ENCODE data around the gene ARID3C. TPM values are rescaled to one million over a fixed set of nuclear protein-coding genes. Genes with fewer than 3 reads are reported as not detected.

The ARID3C gene
- total RNA-seq, 1 donor from 2014 or later, result not detected

DNA sequence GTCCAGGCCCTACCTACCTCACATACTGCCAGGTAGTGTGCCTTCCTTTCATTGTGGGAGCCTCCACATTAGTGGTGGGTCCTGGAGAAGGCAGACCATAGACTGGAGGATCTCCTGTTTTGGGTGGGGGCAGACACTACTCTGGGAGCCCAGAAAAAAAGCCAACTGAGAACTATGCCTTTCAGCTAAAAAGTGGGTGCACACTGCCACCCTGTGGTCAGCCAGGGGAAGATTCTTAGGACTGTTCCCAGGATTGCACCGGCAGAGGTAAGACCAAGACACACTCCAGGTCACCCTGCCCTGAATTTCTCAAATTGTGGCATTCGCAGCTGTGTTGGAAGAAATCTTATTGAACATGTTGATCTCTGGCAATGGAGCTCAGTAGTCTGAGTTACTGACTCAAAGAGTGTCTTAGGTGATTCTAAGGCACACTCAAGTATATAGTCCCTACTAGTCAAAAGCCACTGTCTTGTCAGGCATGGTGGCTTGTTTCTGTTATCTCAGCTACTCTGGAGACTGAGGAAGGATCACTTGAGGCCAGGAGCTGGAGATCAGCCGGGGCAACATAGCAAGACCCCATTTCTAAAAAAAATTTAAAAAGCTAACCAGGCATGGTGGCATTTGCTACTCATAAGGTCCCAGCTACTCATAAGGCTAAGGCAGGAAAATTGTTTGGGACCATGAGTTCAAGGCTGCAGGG, 5.1 kb upstream of the ARID3C start:
- peaks cover 39% of the 10 kb centered on the region for H3K4me1 ChIP-seq
- H3K27ac ChIP-seq, result no peak overlapping the region
- TF ChIP-seq, protein P1, sequence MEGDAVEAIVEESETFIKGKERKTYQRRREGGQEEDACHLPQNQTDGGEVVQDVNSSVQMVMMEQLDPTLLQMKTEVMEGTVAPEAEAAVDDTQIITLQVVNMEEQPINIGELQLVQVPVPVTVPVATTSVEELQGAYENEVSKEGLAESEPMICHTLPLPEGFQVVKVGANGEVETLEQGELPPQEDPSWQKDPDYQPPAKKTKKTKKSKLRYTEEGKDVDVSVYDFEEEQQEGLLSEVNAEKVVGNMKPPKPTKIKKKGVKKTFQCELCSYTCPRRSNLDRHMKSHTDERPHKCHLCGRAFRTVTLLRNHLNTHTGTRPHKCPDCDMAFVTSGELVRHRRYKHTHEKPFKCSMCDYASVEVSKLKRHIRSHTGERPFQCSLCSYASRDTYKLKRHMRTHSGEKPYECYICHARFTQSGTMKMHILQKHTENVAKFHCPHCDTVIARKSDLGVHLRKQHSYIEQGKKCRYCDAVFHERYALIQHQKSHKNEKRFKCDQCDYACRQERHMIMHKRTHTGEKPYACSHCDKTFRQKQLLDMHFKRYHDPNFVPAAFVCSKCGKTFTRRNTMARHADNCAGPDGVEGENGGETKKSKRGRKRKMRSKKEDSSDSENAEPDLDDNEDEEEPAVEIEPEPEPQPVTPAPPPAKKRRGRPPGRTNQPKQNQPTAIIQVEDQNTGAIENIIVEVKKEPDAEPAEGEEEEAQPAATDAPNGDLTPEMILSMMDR (IDR thresholded peaks at IDR 0.05), result peak; percentile 62 to 87 (median 70)
- no peak for TF ChIP-seq POLR2AphosphoS5 (IDR thresholded peaks at IDR 0.05; ENCODE audit: insufficient read depth in 1 of 2, low read depth in 1 of 2)
- no peak for TF ChIP-seq POLR2A (IDR thresholded peaks at IDR 0.05)
- no peaks in the 10 kb centered on the region for H3K36me3 ChIP-seq
- no peak overlapping the region for H3K4me3 ChIP-seq
- intact Hi-C loops (cut with DNase I), result loop anchor here (2.0 kb wide), 1 partner anchor 21 kb away; the partner anchor contains the start of gene RPP25L
- H3K9me3 ChIP-seq, result no peaks in the 10 kb centered on the region
- H3K27me3 ChIP-seq, result no peaks in the 10 kb centered on the region
- DNase-seq (ENCODE audit: extremely low spot score in 2 of 2), result no peak

DNA sequence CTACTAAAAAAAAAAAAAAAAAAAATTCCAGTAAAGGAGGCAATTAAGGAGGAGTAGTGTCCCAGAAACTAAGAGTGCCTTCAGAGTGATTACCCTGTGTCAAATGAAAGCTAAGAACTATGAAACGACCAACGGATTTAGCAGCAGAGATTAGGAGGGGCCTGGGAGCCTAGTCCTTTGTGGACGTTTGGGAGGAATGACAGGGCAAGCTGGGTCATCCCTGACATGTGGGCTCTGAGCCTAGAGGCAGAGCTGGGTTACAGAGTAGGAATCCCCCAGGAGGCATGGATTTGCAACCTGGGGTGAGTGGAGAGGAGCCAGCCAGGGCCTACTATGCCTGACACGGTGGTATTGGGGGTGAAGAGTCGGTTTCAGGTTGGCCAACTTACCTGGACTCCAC, 4.3 kb upstream of the ARID3C start:
- no peak for DNase-seq (ENCODE audit: extremely low spot score in 2 of 2)
- peaks cover 34% of the 10 kb centered on the region for H3K4me1 ChIP-seq
- no peak overlapping the region for H3K4me3 ChIP-seq
- no peaks in the 10 kb centered on the region for H3K36me3 ChIP-seq
- intact Hi-C loops (cut with DNase I), result no loop called here
- H3K27me3 ChIP-seq, result no peaks in the 10 kb centered on the region
- TF ChIP-seq, protein P1 (IDR thresholded peaks at IDR 0.05), result no peak
- no peak for TF ChIP-seq POLR2AphosphoS5 (IDR thresholded peaks at IDR 0.05; ENCODE audit: insufficient read depth in 1 of 2, low read depth in 1 of 2)
- no peak for TF ChIP-seq POLR2A (IDR thresholded peaks at IDR 0.05)
- H3K9me3 ChIP-seq, result no peaks in the 10 kb centered on the region
- H3K27ac ChIP-seq, result no peak overlapping the region

DNA sequence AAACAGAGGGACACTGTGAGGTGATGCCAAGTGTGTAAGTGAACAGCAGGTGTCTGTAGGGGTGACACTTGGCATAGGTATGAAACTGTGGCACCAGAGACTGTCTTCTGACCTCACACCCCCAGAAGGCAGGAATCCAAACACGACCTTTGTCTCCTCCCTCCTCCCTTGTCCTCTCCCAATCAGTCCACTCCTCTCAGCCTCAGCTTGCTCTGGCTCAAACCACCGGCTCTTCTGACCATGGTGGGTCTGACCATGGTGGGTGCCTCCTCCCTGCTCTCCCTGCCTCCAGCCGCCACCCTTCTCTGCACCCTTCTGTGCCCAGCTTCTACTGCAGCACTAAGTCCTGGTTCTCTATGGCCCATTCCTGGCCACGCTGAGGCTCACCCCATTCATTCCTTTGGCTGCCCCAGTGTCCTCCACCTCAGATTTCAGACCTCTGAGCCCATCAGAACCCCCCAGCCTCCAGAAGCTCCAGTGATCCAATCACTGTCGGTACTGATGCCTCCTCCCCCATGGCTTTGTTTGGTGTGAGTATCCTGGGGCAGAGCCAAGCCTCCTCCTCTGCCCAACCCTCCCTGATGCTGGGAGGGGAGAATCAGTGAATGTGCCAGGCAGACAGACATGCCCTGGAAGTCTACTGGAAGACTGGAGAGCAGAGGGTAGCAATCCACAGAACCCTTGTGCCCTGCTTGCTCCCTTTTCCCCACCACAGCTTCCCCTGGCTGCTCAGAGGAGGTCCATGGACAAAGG, 1.7 kb upstream of the ARID3C start:
- H3K4me1 ChIP-seq, result peaks cover 15% of the 10 kb centered on the region
- no peak overlapping the region for H3K4me3 ChIP-seq
- peaks cover 8% of the 10 kb centered on the region for H3K27me3 ChIP-seq
- no peaks in the 10 kb centered on the region for H3K9me3 ChIP-seq
- no peaks in the 10 kb centered on the region for H3K36me3 ChIP-seq
- no peak for TF ChIP-seq POLR2AphosphoS5 (IDR thresholded peaks at IDR 0.05; ENCODE audit: insufficient read depth in 1 of 2, low read depth in 1 of 2)
- TF ChIP-seq, protein P1 (IDR thresholded peaks at IDR 0.05), result no peak
- no peak for TF ChIP-seq POLR2A (IDR thresholded peaks at IDR 0.05)
- no peak overlapping the region for H3K27ac ChIP-seq
- intact Hi-C loops (cut with DNase I), result no loop called here
- DNase-seq (ENCODE audit: extremely low spot score in 2 of 2), result no peak

DNA sequence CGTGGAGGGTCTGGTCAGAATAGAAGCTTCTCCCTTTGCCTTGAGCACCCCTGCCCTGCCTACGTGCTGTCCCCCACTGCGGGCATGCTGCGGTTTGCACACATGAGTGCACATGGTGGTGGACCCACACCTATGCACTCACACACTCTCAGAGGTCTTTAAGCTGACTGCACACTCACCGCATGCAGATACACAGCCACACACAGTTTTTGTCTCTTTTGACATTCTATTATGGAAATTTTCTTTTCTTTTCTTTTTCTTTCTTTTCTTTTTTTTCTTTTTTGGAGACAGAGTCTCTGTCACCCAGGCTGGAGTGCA, 584 bp upstream of the ARID3C start:
- DNase-seq (ENCODE audit: extremely low spot score in 2 of 2), result no peak
- TF ChIP-seq, protein P1 (IDR thresholded peaks at IDR 0.05), result no peak
- TF ChIP-seq POLR2A (IDR thresholded peaks at IDR 0.05), result no peak
- no peak for TF ChIP-seq POLR2AphosphoS5 (IDR thresholded peaks at IDR 0.05; ENCODE audit: insufficient read depth in 1 of 2, low read depth in 1 of 2)
- Histone ChIP-seq H3K4me3 (peak overlapping the region in 1 of 2 donors; percentile 33), H3K9me3 (no peaks in the 10 kb centered on the region), H3K27me3 (peaks cover 13% of the 10 kb centered on the region), H3K4me1 (peaks cover 14% of the 10 kb centered on the region), H3K27ac (no peak overlapping the region), H3K36me3 (no peaks in the 10 kb centered on the region)
- intact Hi-C loops (cut with DNase I), result no loop called here

Data from vagina (tissue), 2 donors.